CD4-positive, alpha-beta memory T cell (primary cell): ENCODE measurements around the gene TRIM41. TPM values are rescaled to one million over a fixed set of nuclear protein-coding genes. Genes with fewer than 3 reads are reported as not detected.

Experiments used
- CTCF ChIA-PET: fragments of 350-600 bp; sonication (Branson Sonifier 250); formaldehyde crosslinking; loops from one replicate; lab custom pipeline; 2021; ENCODE audit warnings: inconsistent platforms; ENCODE audit not compliant: partially characterized antibody; lab: Charles Lee
- POLR2A ChIA-PET: fragments of 350-600 bp; sonication (Branson Sonifier 250); formaldehyde crosslinking; loops from one replicate; lab custom pipeline; 2021; ENCODE audit not compliant: partially characterized antibody; lab: Charles Lee
- DNase-seq, 5 donors: peaks; one replicate each; pipeline versions ENCODE4 v3.0.0 to v3.0.0-alpha.2; 2020 to 2022; ENCODE audit warnings: mixed read lengths in 1 of 5
- H3K27ac ChIP-seq: one replicate; pipeline ENCODE4 v1.7.0; 2013; ENCODE audit warnings: low read depth, low read length
- H3K27me3 ChIP-seq: 2 replicates; pipeline ENCODE4 v1.7.0; 2013; ENCODE audit warnings: mild to moderate bottlenecking, low read length, moderate library complexity; ENCODE audit not compliant: insufficient read depth
- H3K36me3 ChIP-seq: 2 replicates; pipeline ENCODE4 v1.7.0; 2013; ENCODE audit warnings: mild to moderate bottlenecking, low read length, moderate library complexity; ENCODE audit not compliant: insufficient read depth
- H3K4me1 ChIP-seq: 2 replicates; pipeline ENCODE4 v1.7.0; 2013; ENCODE audit warnings: mild to moderate bottlenecking, low read length, moderate library complexity; ENCODE audit not compliant: insufficient read depth
- H3K4me3 ChIP-seq, 2 donors: one replicate each; pipeline ENCODE4 v1.7.0; 2013; ENCODE audit warnings: low read length in 2 of 2, mild to moderate bottlenecking in 1 of 2
- H3K9me3 ChIP-seq, 2 donors: one replicate each; pipeline ENCODE4 v1.7.0; 2013; ENCODE audit warnings: low read length in 2 of 2, control low read depth in 1 of 2; ENCODE audit not compliant: control insufficient read depth in 1 of 2
- H3K27ac Mint-ChIP-seq, 7 donors: one replicate each; pipeline ENCODE4 v1.8.0; 2020 to 2021; ENCODE audit warnings: mixed read lengths in 7 of 7, mild to moderate bottlenecking in 6 of 7, inconsistent platforms in 3 of 7, moderate library complexity in 3 of 7
- H3K27me3 Mint-ChIP-seq, 2 donors: one replicate each; pipeline ENCODE4 v1.8.0; 2020 to 2021; ENCODE audit warnings: mixed read lengths in 2 of 2
- H3K36me3 Mint-ChIP-seq, 2 donors: one replicate each; pipeline ENCODE4 v1.8.0; 2020 to 2021; ENCODE audit warnings: mixed read lengths in 2 of 2, inconsistent platforms in 1 of 2, mild to moderate bottlenecking in 1 of 2
- H3K4me1 Mint-ChIP-seq, 4 donors: one replicate each; pipeline ENCODE4 v1.8.0; 2020 to 2021; ENCODE audit warnings: mixed read lengths in 4 of 4, mild to moderate bottlenecking in 1 of 4
- H3K4me3 Mint-ChIP-seq, 8 donors: one replicate each; pipeline ENCODE4 v1.8.0; 2020 to 2021; ENCODE audit warnings: mixed read lengths in 8 of 8, mild to moderate bottlenecking in 7 of 8, moderate library complexity in 6 of 8, inconsistent platforms in 3 of 8
- H3K9me3 Mint-ChIP-seq, 8 donors: one replicate each; pipeline ENCODE4 v1.8.0; 2020 to 2021; ENCODE audit warnings: mixed read lengths in 8 of 8, mild to moderate bottlenecking in 5 of 8, inconsistent platforms in 3 of 8, moderate library complexity in 1 of 8
- intact Hi-C: fragments of 100-400 bp; cut with micrococcal nuclease; formaldehyde crosslinking; loops from one replicate; pipeline ENCODE4 v1.15.1; 2023
- polyA plus RNA-seq, 2 donors: library from polyadenylated mRNA; unstranded; fragments of 300-500 nt; fragmentation: Illumina TruSeq; gene quantifications; one replicate each; pipeline ENCODE4 v1.2.3, GENCODE V29; 2021
- total RNA-seq, 2 experiments: library from RNA; stranded (reverse); gene quantifications; one replicate each; pipeline ENCODE4 v1.2.3, GENCODE V29; 2021

TRIM41 gene
- total and polyA plus RNA-seq, 4 experiments from 2014 or later: 1.7 to 40.7 (median 20.9) TPM

DNA sequence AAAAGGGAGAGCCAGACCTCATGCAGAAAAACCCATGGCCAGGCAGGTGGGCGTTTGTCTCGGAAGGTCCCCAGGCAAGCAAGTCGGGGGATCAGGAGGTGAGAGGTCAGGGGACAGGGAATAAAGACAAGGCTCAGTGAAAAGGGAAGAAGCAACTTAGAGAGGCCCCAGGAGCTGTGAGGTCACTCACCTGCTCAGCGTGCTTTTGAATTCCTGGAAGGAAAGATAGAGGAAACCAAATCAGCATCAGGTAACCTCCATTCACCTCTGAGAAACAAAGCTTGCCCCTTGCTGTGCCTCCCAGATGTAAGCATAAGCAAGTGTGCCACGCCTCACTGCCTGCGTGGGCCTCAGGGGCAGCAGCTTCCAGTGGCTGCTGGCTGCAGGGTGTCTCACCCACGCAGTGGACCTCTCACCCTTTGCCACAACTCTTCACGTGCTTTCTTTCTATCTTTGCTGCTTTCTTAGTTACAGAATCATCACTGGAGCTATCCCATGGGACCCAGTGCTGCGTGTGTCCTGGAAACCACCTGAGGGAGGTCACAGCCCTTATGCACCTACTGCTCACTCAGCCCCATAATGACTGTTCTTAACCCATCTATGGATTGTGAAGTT, 24.1 kb upstream of the TRIM41 start:
- Histone ChIP-seq H3K27me3 (no peaks in the 10 kb centered on the region), H3K4me3 (no peak overlapping the region), H3K9me3 (no peaks in the 10 kb centered on the region), H3K36me3 (no peaks in the 10 kb centered on the region), H3K27ac (no peak overlapping the region), H3K4me1 (peaks cover 3% of the 10 kb centered on the region)
- Mint-ChIP-seq H3K36me3 (peaks cover 0 to under 1% of the 10 kb centered on the region in 2 donors), H3K27ac (no peak overlapping the region), H3K4me3 (no peak overlapping the region), H3K9me3 (peaks cover 0 to 2% (median 0%) of the 10 kb centered on the region in 8 donors), H3K4me1 (peaks cover 0 to 4% (median under 1%) of the 10 kb centered on the region in 4 donors), H3K27me3 (no peaks in the 10 kb centered on the region)
- ChIA-PET POLR2A (interaction anchor here (2.3 to 12.9 kb wide), 3 partner anchors 6 to 24 kb away, joined by 8 to 412 read pairs (median 21); partner anchors contain the start of genes TRIM41 and TRIM7), CTCF (interaction anchor here (1.1 kb wide), 1 partner anchor 9 kb away, joined by 3 read pairs; no protein-coding TSS in a partner anchor)
- intact Hi-C loops: no loop called here
- no peak for DNase-seq

GRCh38 chr5:181199881-181200638, 23.0 kb upstream of the TRIM41 start:
- H3K4me3 Mint-ChIP-seq: no peak overlapping the region
- Histone ChIP-seq H3K27me3 (no peaks in the 10 kb centered on the region), H3K4me1 (peaks cover 9% of the 10 kb centered on the region), H3K4me3 (no peak overlapping the region), H3K27ac (no peak overlapping the region), H3K36me3 (no peaks in the 10 kb centered on the region), H3K9me3 (no peaks in the 10 kb centered on the region)
- H3K27me3 Mint-ChIP-seq: no peaks in the 10 kb centered on the region
- H3K36me3 Mint-ChIP-seq: peaks cover 0 to 2% of the 10 kb centered on the region in 2 donors
- CTCF ChIA-PET: no interaction called here
- peak overlapping the region in 1 of 7 donors; percentile 48 for H3K27ac Mint-ChIP-seq
- H3K9me3 Mint-ChIP-seq: peaks cover 0 to 2% (median 0%) of the 10 kb centered on the region in 8 donors
- DNase-seq: no peak
- peaks cover 0 to 6% (median 3%) of the 10 kb centered on the region in 4 donors for H3K4me1 Mint-ChIP-seq
- intact Hi-C loops: no loop called here
- POLR2A ChIA-PET: interaction anchor here (2.3 kb wide), 1 partner anchor 10 kb away, joined by 21 read pairs; no protein-coding TSS in a partner anchor

DNA sequence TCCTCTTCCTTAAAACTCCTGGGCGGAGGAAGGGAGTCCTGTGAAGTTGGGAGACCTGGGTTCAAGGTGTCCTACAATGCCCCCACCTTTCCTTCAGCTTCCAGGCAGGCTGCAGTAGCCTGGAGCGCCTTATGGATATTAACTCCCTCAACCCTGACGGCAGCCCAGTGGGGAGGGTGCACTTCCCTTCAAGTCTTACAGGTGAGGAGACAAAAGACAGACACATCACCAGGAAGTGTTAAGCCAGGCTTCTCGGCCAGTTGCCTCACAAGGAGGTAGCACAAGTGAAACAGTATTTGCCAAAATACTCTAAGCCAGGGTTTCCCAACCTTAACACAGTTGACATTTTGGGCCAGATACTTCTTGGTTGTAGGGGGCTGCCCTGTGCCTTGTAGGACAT, 22.3 kb upstream of the TRIM41 start:
- Histone ChIP-seq H3K27me3 (no peaks in the 10 kb centered on the region), H3K4me1 (peaks cover 15% of the 10 kb centered on the region), H3K4me3 (no peak overlapping the region), H3K27ac (no peak overlapping the region), H3K9me3 (no peaks in the 10 kb centered on the region), H3K36me3 (no peaks in the 10 kb centered on the region)
- Mint-ChIP-seq H3K9me3 (peaks cover 0 to 2% (median 0%) of the 10 kb centered on the region in 8 donors), H3K27ac (peak overlapping the region in 1 of 7 donors; percentile 55), H3K4me1 (peaks cover 4 to 11% (median 8%) of the 10 kb centered on the region in 4 donors), H3K27me3 (peaks cover 0 to 2% of the 10 kb centered on the region in 2 donors), H3K36me3 (peaks cover 0 to 4% of the 10 kb centered on the region in 2 donors), H3K4me3 (no peak overlapping the region)
- intact Hi-C loops: no loop called here
- no peak for DNase-seq
- POLR2A ChIA-PET: interaction anchor here (2.3 to 8.9 kb wide), 2 partner anchors 8 to 11 kb away, joined by 21 to 412 read pairs; no protein-coding TSS in a partner anchor
- CTCF ChIA-PET: interaction anchor here (7.8 kb wide), 1 partner anchor 10 kb away, joined by 100 read pairs; no protein-coding TSS in a partner anchor

DNA sequence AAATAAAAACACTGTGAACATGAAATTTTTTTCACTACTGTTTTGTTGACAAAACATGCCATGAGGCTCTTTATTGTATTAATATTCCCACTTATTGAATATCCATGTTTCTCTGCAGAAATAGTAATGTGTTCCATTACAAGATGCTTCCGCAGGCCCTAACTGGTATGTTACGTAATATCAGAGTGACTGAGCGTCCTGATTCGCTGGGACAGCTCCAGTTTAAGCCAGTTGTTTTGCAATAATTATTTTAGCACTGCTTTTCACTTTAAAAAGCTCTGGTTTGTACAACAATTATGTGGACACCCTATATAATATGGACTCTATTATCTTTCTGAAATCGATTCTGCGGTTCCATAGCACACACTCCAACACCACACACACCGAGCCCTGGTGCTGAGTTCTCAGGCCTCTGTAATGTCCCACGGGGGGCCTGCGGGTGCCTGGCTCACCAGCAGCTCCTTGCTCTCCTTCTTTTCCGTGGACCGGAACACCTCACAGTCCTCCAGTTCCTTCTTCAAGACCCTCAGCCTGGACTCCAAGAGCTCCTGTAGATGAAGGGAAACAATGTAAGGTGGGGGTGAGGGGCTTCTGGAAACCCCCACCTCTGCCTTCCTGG, 19.9 kb upstream of the TRIM41 start:
- POLR2A ChIA-PET: interaction anchor here (0.9 to 8.9 kb wide), 5 partner anchors 10 to 58 kb away, joined by 3 to 412 read pairs (median 7); partner anchors contain the start of genes TRIM41 and TRIM52
- Histone ChIP-seq H3K9me3 (no peaks in the 10 kb centered on the region), H3K4me3 (no peak overlapping the region), H3K4me1 (peaks cover 31% of the 10 kb centered on the region), H3K27ac (no peak overlapping the region), H3K27me3 (no peaks in the 10 kb centered on the region), H3K36me3 (no peaks in the 10 kb centered on the region)
- Mint-ChIP-seq H3K27ac (peak overlapping the region in 3 of 7 donors; percentile 1 to 89 (median 17)), H3K27me3 (peaks cover 7 to 10% of the 10 kb centered on the region in 2 donors), H3K36me3 (peaks cover 0 to 17% of the 10 kb centered on the region in 2 donors), H3K4me1 (peaks cover 21 to 35% (median 28%) of the 10 kb centered on the region in 4 donors), H3K9me3 (peaks cover 0 to 21% (median 1%) of the 10 kb centered on the region in 8 donors), H3K4me3 (peak overlapping the region in 7 of 8 donors; percentile 84 to 93 (median 86))
- CTCF ChIA-PET: interaction anchor here (7.8 kb wide), 1 partner anchor 13 kb away, joined by 100 read pairs; no protein-coding TSS in a partner anchor
- intact Hi-C loops: no loop called here
- no peak for DNase-seq

DNA sequence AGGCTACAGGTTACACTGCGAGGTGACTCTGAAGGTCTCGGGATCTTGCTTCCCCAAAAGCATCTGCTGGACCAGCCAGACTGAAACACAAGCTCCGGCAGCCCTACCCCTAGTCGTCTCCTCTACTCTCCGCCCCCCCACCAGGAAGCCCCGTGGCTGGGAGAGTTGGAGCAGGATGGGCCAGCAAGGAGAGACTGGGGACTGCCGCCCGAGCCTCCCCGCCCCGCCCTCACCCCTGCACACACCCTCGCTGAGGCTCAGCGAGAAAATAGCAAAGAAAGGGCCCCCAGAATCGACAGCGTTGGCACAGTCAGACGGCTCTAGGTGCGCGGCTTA, 19.3 kb upstream of the TRIM41 start:
- Mint-ChIP-seq H3K9me3 (peaks cover 0 to 21% (median 3%) of the 10 kb centered on the region in 8 donors), H3K36me3 (peaks cover 0 to 17% of the 10 kb centered on the region in 2 donors), H3K27me3 (peaks cover 7 to 10% of the 10 kb centered on the region in 2 donors), H3K4me1 (peaks cover 22 to 39% (median 30%) of the 10 kb centered on the region in 4 donors), H3K27ac (peak overlapping the region in 4 of 7 donors; percentile 53 to 89 (median 74)), H3K4me3 (peak overlapping the region; percentile 84 to 93 (median 86))
- Histone ChIP-seq H3K27ac (no peak overlapping the region), H3K36me3 (no peaks in the 10 kb centered on the region), H3K4me1 (peaks cover 31% of the 10 kb centered on the region), H3K27me3 (no peaks in the 10 kb centered on the region), H3K4me3 (peak overlapping the region in 1 of 2 donors; percentile 71), H3K9me3 (no peaks in the 10 kb centered on the region)
- intact Hi-C loops: no loop called here
- POLR2A ChIA-PET: interaction anchor here (0.9 to 8.9 kb wide), 6 partner anchors 11 to 57 kb away, joined by 3 to 412 read pairs (median 6); partner anchors contain the start of genes RACK1 and TRIM52
- CTCF ChIA-PET: interaction anchor here (7.8 kb wide), 1 partner anchor 13 kb away, joined by 100 read pairs; no protein-coding TSS in a partner anchor
- DNase-seq: no peak

- H3K9me3 ChIP-seq: no peaks in the 10 kb centered on the region
- DNase-seq: peak in 2 of 5 donors; percentile 21 to 38
- Mint-ChIP-seq H3K36me3 (peaks cover 0 to 17% of the 10 kb centered on the region in 2 donors), H3K27ac (peak overlapping the region in 4 of 7 donors; percentile 53 to 89 (median 74)), H3K4me3 (peak overlapping the region; percentile 84 to 93 (median 86)), H3K9me3 (peaks cover 0 to 21% (median 3%) of the 10 kb centered on the region in 8 donors), H3K27me3 (peaks cover 7 to 10% of the 10 kb centered on the region in 2 donors), H3K4me1 (peaks cover 22 to 39% (median 30%) of the 10 kb centered on the region in 4 donors)
- no peak overlapping the region for H3K27ac ChIP-seq
- peaks cover 31% of the 10 kb centered on the region for H3K4me1 ChIP-seq
- no peaks in the 10 kb centered on the region for H3K27me3 ChIP-seq
- H3K36me3 ChIP-seq: no peaks in the 10 kb centered on the region
- POLR2A ChIA-PET: interaction anchor here (0.6 to 8.9 kb wide), 11 partner anchors 11 to 394 kb away, joined by 3 to 412 read pairs (median 4); partner anchors contain the start of genes RACK1, TRIM41 and TRIM52
- intact Hi-C loops: no loop called here
- peak overlapping the region; percentile 29 to 71 for H3K4me3 ChIP-seq
- CTCF ChIA-PET: interaction anchor here (1.0 to 7.8 kb wide), 2 partner anchors 10 to 14 kb away, joined by 3 to 100 read pairs; no protein-coding TSS in a partner anchor
Measured at GRCh38 chr5:181204113-181204825, 18.8 kb upstream of the TRIM41 start.
